Neural progenitor cell (in vitro differentiated cells): ENCODE results near the gene UHRF1.

Experiments
- EZH2 ChIP-seq: fragments of 200-600 bp; sonication (generic); IDR thresholded peaks from 2 replicates; pipeline ENCODE4 v1.6.1; 2017; ENCODE audit warnings: antibody characterized with exemption, mild to moderate bottlenecking, moderate library complexity
- EZH2phosphoT487 ChIP-seq: fragments of 200-600 bp; sonication (generic); IDR thresholded peaks from 2 replicates; pipeline ENCODE4 v1.6.1; 2017; ENCODE audit warnings: antibody characterized with exemption
- TF ChIP-seq, protein P1 (sequence below): fragments of 200-600 bp; sonication (generic); IDR thresholded peaks from 2 replicates; pipeline ENCODE4 v1.5.1; 2017; ENCODE audit warnings: antibody characterized with exemption, mild to moderate bottlenecking

- TF ChIP-seq, protein P1, sequence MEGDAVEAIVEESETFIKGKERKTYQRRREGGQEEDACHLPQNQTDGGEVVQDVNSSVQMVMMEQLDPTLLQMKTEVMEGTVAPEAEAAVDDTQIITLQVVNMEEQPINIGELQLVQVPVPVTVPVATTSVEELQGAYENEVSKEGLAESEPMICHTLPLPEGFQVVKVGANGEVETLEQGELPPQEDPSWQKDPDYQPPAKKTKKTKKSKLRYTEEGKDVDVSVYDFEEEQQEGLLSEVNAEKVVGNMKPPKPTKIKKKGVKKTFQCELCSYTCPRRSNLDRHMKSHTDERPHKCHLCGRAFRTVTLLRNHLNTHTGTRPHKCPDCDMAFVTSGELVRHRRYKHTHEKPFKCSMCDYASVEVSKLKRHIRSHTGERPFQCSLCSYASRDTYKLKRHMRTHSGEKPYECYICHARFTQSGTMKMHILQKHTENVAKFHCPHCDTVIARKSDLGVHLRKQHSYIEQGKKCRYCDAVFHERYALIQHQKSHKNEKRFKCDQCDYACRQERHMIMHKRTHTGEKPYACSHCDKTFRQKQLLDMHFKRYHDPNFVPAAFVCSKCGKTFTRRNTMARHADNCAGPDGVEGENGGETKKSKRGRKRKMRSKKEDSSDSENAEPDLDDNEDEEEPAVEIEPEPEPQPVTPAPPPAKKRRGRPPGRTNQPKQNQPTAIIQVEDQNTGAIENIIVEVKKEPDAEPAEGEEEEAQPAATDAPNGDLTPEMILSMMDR = no peak
- TF ChIP-seq EZH2phosphoT487 = no peak
- no peak for TF ChIP-seq EZH2
Measured at GRCh38 chr19:4986056-4986455, 76.8 kb downstream of the UHRF1 start.
